Effector memory CD4-positive, alpha-beta T cell (primary cell): ENCODE measurements around the gene IL6.
"Not testable (repeated sequence)": the region's sequence is repeated elsewhere in the genome, so short reads cannot be mapped to it uniquely, and the experiment has no call there.

Experiments used
- DNase-seq, 3 donors: peaks; one replicate each; pipeline ENCODE4 v3.0.0-alpha.2; 2020
- H3K27ac ChIP-seq: 2 replicates; pipeline ENCODE4 v1.7.0; 2013; ENCODE audit warnings: mild to moderate bottlenecking, low read length, moderate library complexity; ENCODE audit not compliant: insufficient read depth, poor library complexity, severe bottlenecking
- H3K27me3 ChIP-seq: replicated peaks from 2 replicates; pipeline ENCODE4 v1.7.0; 2013; ENCODE audit warnings: mild to moderate bottlenecking, low read length; ENCODE audit not compliant: insufficient read depth, control insufficient read depth, poor library complexity, severe bottlenecking
- H3K36me3 ChIP-seq: 2 replicates; pipeline ENCODE4 v1.7.0; 2013; ENCODE audit warnings: mild to moderate bottlenecking, low read length, moderate library complexity; ENCODE audit not compliant: control insufficient read depth, insufficient read depth
- H3K4me1 ChIP-seq: 2 replicates; pipeline ENCODE4 v1.7.0; 2013; ENCODE audit warnings: low read length, mild to moderate bottlenecking; ENCODE audit not compliant: control insufficient read depth, insufficient read depth, poor library complexity, severe bottlenecking
- H3K4me3 ChIP-seq: 2 replicates; pipeline ENCODE4 v1.7.0; 2013; ENCODE audit warnings: low read length, low read depth, mild to moderate bottlenecking; ENCODE audit not compliant: insufficient read depth, poor library complexity, severe bottlenecking
- H3K9me3 ChIP-seq: 2 replicates; pipeline ENCODE4 v1.7.0; 2013; ENCODE audit warnings: mild to moderate bottlenecking, low read length, moderate library complexity; ENCODE audit not compliant: control insufficient read depth

IL6 gene

DNA sequence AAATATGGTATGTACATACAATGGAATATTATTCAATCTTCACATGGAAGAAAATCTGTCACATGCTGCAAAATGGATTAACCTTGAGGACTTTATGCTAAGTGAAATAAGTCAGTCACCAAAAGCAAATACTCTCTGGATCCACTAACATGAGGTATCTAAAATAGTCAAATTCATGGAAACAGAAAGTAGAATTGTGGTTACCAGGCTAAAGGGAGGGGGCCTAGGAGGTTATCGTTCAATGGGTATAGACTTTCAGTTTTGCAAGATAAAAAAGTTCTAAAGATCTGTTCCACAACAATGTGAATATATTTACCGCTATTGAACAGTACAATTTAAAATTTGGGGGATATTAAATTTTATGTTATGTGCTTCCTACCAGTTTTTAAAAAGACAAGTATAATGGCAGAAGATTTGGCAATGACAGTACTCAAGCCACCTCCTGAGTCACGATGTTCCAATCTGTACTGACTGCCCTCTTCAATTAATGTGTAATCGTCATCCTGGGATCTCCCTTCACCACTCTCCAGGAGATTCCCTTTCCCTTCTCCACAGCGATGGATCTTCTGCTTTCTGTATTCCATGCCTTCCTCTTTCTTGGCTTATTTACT is 32.3 kb upstream of the IL6 start:
- Histone ChIP-seq H3K4me1 (peaks cover 10% of the 10 kb centered on the region), H3K9me3 (no peaks in the 10 kb centered on the region), H3K27ac (no peak overlapping the region), H3K36me3 (no peaks in the 10 kb centered on the region), H3K27me3 (no peaks in the 10 kb centered on the region), H3K4me3 (no peak overlapping the region)
- DNase-seq: no peak

DNA sequence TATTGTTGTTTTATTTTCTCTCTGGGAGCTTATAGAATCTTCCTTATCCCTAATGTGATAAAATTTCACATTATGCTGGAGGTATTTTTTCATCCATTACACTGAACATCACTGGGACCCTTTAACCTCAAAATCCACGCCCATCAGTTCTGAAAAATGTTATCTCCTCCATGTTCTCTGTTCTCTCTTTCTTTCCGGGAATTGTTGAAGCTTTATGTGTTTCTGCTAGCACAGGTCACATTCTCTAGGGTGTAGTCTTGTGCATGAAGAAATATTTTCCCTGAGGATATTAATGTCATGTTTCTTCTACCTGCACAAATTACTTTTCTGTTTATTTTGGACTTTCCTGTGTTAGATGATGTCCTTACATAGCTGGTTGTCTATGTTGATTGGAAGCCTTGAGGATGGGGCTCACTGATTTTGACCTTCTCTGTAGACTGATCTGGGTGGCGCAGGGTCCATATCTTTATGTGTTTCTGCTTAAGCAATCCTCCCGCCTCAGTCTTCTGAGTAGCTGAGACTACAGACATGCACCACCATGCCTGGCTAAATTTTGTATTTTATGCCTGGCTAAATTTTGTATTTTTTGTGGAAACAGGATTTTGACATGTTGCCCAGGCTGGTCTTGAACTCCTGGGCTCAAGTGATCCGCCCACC is 31.4 kb upstream of the IL6 start:
- H3K4me1 ChIP-seq: peaks cover 10% of the 10 kb centered on the region
- H3K9me3 ChIP-seq: no peaks in the 10 kb centered on the region
- no peaks in the 10 kb centered on the region for H3K27me3 ChIP-seq
- H3K36me3 ChIP-seq: no peaks in the 10 kb centered on the region
- no peak for DNase-seq
- H3K4me3 ChIP-seq: no peak overlapping the region
- no peak overlapping the region for H3K27ac ChIP-seq

DNA sequence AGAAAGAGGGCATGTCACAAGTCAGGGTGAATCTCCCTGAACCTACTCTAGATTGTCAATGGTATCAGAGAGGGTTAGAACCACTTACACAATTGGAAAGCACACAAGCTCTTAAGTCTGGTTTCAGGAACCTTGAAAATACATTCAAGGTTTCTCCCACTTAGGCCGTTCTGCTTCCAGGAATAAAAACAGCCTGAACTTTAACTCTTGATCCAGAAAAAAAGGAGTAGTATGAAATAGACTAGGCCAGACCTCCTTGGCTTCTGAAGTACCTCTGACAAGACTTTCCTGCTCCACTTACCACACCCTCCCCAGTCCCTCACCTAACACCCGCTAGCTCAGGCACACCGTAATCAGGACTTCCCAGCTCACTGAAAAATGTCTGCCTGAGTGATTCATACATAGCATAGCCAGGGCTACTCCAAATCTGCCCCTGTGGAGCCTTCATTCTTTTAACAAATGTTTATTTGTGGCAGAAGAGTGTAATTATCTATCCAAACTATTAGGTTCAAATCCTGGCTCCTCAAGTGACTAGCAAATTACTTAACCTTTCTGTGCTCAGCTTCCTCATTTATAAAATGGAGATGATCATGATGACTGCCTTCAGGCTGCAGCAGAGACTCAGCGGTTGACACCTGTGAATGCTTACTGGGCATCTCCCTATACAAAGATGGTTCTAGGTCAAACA is 30.3 kb upstream of the IL6 start:
- Histone ChIP-seq H3K9me3 (no peaks in the 10 kb centered on the region), H3K27me3 (no peaks in the 10 kb centered on the region), H3K4me3 (no peak overlapping the region), H3K4me1 (peaks cover 10% of the 10 kb centered on the region), H3K27ac (no peak overlapping the region), H3K36me3 (no peaks in the 10 kb centered on the region)
- DNase-seq: no peak

DNA sequence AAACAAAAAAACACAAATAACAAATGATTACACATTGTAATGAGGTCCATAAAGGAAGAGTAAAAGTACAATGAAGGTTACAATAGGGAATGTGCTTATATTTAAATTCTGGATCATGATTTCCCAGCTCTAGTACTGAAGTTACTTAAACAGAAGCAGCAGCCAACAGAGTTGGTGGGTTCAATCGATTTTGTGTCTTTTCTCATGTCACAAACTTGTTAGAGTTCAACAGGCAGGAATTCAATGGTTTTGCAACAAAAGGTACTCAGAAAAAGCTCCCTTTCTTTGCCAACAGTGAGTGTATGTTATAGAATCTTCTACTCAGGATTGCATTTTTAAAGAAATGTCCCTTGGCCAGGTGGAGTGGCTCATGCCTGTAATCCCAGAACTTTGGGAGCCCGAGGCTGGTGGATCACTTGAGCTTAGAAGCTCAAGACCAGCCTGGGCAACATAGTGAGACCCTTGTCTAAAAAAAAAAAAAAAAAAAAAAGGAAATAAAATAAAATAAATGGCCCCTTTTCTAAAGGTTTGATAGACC is 29.6 kb upstream of the IL6 start:
- peaks cover 10% of the 10 kb centered on the region for H3K4me1 ChIP-seq
- H3K4me3 ChIP-seq: no peak overlapping the region
- no peaks in the 10 kb centered on the region for H3K36me3 ChIP-seq
- no peak overlapping the region for H3K27ac ChIP-seq
- H3K9me3 ChIP-seq: no peaks in the 10 kb centered on the region
- DNase-seq: no peak
- H3K27me3 ChIP-seq: no peaks in the 10 kb centered on the region

DNA sequence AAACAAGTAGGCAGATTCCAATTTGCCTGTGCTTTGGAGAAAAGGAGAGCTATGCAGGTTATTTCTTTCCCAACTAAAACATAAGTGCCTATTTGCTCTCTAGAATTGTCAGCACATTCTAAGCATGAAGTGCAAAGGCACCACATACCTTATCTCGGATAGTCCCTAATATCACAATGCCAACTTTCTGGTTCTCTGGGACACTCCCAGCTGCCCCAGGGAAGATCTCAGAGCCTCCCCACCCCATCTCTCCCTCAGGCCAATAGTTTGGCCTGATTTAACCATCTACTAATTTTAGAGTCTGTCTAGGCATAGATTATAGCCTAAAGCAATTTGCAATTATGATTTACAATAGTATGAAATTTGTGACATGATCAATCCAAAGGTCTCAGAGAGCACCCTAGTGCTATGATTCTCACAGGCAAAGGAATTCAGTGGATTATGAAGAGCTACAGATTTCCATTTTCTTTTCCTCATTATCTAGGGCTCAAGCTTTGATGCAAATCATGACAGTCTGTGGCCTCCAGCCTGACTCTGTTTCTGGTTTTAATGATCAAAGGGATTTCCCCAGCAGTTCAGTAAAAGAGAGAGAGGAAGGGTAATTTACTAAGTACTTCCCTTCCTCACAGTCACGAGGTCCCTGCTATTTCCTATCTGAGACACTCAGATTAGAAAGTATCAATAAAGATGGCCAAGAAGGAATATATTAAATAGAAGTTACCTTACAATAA is 29.0 kb upstream of the IL6 start:
- no peak for DNase-seq
- no peaks in the 10 kb centered on the region for H3K27me3 ChIP-seq
- H3K27ac ChIP-seq: no peak overlapping the region
- no peaks in the 10 kb centered on the region for H3K9me3 ChIP-seq
- no peak overlapping the region for H3K4me3 ChIP-seq
- H3K36me3 ChIP-seq: no peaks in the 10 kb centered on the region
- peaks cover 10% of the 10 kb centered on the region for H3K4me1 ChIP-seq

DNA sequence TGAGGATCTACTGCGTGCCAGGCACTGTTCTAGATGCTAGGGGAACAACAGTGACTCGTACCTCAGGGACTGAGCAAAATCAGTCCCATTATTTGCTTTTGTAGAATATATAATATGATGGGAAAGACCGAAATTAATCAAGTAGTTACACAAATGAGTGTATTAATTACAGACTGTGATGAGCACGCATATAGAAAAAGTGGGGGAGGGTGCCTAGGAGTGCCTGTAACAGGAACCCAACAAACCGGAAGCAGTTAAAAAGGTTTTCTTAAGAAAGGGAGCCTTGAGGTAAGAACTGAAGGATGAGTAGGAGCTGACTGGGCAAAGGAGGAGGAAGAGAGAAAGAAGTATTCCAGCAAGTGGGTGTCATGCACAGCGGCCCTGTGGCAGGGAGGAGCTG is 28.2 kb upstream of the IL6 start:
- H3K9me3 ChIP-seq: no peaks in the 10 kb centered on the region
- DNase-seq: no peak
- no peaks in the 10 kb centered on the region for H3K27me3 ChIP-seq
- no peaks in the 10 kb centered on the region for H3K36me3 ChIP-seq
- H3K4me1 ChIP-seq: peaks cover 10% of the 10 kb centered on the region
- no peak overlapping the region for H3K27ac ChIP-seq
- H3K4me3 ChIP-seq: no peak overlapping the region

DNA sequence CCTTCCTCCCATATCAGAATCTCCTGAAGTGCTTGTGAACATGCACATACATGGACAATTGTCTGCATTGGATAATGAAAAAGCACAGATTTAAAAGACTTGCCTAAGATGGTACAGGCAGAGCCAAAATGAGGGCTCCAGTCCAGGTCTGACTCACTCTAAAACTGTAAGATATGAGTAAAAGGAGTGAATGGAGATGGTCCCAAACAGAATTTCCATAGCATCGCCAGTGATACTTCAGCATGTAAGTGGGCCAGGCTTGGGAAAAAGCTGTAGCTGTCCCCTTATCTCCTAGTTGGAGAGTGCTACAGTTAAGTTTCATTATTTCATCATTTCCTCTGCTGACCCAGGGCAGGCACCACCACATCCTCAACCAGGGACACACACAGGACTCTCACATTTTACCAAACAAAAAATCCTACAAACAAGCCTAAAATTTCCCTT is 26.4 kb upstream of the IL6 start:
- peaks cover 10% of the 10 kb centered on the region for H3K4me1 ChIP-seq
- no peaks in the 10 kb centered on the region for H3K9me3 ChIP-seq
- H3K27me3 ChIP-seq: no peaks in the 10 kb centered on the region
- no peak overlapping the region for H3K27ac ChIP-seq
- no peaks in the 10 kb centered on the region for H3K36me3 ChIP-seq
- H3K4me3 ChIP-seq: no peak overlapping the region
- no peak for DNase-seq

DNA sequence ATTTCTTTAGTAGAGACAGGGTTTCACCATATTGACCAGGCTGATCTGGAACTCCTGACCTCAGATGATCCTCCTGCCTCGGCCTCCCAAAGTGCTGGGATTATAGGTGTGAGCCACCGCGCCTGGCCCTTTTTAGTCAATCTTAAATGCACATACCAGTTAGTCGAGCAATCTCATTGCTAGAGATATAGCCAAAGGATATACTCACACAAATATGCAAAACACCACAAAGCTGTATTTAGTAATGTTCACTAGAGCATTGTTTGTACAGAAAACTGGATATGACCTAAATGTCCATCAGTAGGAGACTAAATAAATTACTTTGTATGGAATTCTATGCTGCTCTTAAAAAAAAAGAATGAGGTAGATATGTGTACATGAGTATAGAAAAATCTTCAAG is 24.5 kb upstream of the IL6 start:
- Histone ChIP-seq H3K27ac (no peak overlapping the region), H3K4me1 (peaks cover 10% of the 10 kb centered on the region), H3K36me3 (no peaks in the 10 kb centered on the region), H3K4me3 (no peak overlapping the region), H3K27me3 (no peaks in the 10 kb centered on the region), H3K9me3 (no peaks in the 10 kb centered on the region)
- no peak for DNase-seq

DNA sequence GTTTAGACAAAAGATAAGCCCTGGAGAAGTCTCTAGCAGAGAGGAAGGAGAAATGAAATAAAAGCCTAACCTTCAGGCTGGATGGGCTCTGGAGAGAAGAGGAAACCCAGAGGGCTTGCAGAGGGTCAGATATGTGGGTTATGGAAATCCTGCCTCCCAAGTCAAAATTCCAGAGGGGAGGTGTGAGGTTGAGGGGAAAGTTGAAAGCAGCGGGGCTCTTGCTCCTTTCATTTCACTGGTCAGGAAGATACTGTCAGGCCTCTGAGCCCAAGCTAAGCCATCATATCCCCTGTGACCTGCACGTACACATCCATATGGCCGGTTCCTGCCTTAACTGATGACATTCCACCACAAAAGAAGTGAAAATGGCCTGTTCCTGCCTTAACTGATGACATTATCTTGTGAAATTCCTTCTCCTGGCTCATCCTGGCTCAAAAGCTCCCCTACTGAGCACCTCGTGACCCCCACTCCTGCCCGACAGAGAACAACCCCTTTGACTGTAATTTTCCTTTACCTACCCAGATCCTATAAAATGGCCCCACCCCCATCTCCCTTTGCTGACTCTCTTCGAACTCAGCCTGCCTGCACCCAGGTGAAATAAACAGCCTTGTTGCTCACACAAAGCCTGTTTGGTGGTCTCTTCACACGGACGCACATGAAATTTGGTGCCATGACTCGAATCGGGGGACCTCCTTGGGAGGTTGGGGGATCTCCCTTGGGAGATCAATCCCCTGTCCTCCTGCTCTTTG is 23.7 kb upstream of the IL6 start:
- not testable (repeated sequence) for H3K27ac ChIP-seq, H3K9me3 ChIP-seq

More for the DNA sequence above, 23.7 kb upstream of the IL6 start:
- H3K4me1 ChIP-seq, H3K27me3 ChIP-seq, DNase-seq, H3K4me3 ChIP-seq, H3K36me3 ChIP-seq: not testable (repeated sequence)
